Stromal cell of bone marrow (primary cell): Measurements from ENCODE around the gene STAT3.
A peak's percentile ranks its signal among the peaks of the same experiment; 100 is the strongest.
"Not testable (repeated sequence)": the region's sequence is repeated elsewhere in the genome, so short reads cannot be mapped to it uniquely, and the experiment has no call there.

Experiments
- DNase-seq: peaks from one replicate; pipeline ENCODE4 v3.0.0-alpha.2; 2012; ENCODE audit warnings: low read depth

Gene STAT3

DNA sequence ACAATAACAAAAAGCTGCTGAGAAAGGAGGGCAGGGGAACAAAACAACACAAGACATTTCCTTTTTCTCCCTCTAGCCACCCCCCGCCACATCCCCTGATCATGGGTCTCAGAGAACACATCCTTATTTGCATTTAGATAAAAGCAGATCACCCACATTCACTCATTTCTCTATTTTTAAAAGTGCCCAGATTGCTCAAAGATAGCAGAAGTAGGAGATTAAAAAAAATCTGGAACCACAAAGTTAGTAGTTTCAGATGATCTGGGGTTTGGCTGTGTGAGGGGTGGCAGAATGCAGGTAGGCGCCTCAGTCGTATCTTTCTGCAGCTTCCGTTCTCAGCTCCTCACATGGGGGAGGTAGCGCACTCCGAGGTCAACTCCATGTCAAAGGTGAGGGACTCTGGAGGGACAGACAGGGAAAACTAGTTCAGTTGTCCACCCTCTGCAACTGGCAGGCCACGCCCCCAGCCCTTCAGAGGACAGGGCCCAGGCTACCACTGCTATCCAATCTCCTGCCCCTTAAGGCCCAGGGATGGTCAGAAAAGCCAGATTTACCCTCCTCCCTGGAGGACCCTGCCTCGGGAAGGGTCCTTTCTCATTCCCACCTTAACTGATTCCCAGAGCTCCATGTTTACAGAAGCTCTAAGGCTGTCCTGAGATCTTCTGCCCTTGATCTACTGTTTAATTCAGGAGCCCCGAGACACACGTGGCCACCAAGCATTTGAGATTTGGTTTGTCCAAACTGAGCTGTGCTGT is 72.7 kb downstream of the STAT3 start:
- DNase-seq, result no peak

DNA sequence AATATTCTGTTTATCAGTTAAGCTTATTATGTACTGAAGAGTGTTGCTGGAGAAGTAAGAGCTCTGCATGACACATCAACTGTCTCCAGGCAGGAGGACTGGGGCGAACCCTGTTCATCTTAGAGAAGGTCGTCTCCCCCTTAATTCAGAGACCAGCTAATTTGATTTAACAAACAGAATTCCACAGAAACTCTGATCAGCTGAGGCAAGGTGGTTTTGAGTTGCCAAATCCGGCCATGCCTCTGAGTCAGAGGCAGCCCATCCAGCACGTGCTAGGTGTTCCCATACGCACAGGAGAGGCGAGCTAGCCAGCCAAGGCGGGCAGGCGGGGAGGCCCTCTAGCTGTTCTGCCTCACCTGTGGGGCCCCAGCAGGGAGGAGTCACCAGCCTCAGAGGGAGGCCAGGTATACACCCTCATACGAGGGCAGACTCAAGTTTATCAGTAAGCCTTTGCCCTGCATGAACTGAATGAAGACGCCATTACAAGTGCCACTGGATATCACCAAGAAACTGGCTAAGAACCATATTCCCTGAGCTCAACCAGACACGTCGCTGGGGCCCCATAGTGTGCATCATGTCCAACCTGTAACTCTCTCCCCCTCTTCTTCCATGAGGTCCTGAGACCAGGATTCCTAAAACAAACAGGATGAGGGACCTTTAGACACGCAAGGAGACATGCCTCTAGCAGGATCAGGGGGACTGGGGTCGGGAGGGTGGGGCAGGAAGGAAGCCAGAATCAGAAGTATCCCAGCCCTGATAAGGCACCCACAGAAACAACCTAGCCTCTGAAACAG is 74.3 kb downstream of the STAT3 start:
- no peak for DNase-seq

DNA sequence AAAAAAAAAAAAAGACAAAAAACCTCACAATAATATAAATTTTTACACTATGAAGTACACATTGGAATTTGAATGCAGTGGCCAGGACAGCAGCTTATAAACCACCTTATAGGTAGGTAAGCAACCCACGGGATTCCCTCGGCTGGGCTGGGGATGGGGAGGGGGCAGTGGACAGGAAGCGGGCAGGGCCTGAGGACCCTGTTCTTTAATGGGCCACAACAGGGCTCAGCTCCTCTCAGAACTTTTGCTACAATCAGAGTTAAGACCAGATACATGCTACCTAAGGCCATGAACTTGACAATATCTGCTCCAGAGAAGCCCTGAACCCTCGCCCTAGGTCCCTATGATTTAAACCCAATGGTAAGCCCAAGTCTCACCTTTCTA is 74.9 kb downstream of the STAT3 start:
- DNase-seq, result no peak

DNA sequence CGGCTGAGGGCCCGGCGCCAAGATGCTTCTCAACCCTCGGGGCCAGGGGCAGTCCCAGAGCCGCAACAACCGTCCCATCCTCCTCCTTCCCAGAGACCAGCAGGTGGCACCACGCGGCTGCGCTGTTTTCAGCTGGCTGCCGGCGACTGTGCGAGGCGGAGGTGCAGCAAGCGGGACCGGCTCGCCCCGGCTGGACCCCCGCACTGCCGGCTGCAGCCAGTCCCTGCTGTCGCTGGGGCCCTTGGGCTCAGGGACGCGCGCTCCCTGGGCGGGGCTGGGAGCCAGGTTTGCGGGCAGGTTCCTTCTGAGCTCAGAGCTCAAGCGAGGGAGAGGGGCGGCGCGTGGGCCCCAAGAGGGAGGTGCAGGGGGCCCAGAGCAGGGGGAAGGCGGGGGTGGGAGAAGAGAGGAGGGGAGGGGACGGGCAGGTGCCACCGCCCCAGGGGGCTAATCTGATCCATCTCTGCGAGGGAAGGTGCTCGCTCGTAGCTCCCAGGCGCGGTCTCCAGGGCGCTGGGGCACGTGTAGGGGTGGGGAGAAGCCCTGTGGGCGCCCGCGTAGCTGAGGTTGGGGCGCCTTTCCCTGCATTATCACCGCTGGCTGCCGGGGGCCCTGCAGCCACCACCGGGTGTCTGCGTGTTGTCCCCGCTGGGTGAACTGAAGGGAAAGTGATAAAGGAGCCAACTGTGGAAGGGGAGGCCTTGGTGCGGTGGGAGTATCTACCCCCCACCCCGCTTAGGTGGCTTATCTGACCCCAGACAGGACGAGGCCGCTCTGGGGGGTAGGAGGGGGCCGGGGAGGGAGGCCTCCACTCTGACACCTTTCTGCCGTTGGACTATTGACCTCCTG is 75.7 kb downstream of the STAT3 start:
- DNase-seq, result no peak

DNA sequence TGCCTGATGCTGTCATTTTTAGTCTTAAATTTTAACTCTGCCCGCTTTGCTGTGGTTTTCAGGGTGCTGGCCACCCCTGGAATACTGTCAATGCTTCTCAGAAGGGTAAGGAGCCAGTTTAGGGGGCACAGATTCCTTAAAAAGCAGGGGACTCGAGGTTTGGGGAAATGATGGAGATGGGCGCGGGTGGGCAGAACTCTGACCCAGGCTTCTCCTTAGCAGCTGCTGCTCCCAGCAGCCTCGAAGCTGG is 76.3 kb downstream of the STAT3 start:
- no peak for DNase-seq

DNA sequence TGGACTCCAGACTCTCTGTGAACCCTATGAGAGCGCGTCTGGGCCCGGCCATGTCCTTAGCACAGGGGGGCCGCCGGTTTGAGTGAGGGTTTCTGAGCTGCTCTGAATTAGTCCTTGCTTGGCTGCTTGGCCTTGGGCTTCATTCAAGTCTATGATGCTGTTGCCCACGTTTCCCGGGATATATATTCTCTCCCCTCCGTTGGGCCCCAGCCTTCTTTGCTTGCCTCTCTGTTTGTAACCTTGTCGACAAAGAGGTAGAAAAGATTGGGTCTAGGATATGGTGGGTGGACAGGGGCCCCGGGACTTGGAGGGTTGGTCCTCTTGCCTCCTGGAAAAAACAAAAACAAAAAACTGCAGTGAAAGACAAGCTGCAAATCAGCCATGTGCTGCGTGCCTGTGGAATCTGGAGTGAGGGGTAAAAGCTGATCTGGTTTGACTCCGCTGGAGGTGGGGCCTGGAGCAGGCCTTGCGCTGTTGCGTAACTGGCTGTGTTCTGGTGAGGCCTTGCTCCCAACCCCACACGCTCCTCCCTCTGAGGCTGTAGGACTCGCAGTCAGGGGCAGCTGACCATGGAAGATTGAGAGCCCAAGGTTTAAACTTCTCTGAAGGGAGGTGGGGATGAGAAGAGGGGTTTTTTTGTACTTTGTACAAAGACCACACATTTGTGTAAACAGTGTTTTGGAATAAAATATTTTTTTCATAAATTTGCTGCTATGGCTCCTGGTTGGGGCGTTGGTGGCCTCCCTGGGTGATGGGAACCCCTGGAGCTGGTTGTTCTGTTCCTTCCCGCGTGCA is 76.8 kb downstream of the STAT3 start:
- DNase-seq, result peak; percentile 86

DNA sequence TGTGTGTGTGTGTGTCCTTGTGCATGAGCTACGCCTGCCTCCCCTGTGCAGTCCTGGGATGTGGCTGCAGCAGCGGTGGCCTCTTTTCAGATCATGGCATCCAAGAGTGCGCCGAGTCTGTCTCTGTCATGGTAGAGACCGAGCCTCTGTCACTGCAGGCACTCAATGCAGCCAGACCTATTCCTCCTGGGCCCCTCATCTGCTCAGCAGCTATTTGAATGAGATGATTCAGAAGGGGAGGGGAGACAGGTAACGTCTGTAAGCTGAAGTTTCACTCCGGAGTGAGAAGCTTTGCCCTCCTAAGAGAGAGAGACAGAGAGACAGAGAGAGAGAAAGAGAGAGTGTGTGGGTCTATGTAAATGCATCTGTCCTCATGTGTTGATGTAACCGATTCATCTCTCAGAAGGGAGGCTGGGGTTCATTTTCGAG is 77.4 kb downstream of the STAT3 start:
- DNase-seq, result no peak

GRCh38 chr17:42309986-42310786 is 78.1 kb downstream of the STAT3 start:
- DNase-seq, result no peak

DNA sequence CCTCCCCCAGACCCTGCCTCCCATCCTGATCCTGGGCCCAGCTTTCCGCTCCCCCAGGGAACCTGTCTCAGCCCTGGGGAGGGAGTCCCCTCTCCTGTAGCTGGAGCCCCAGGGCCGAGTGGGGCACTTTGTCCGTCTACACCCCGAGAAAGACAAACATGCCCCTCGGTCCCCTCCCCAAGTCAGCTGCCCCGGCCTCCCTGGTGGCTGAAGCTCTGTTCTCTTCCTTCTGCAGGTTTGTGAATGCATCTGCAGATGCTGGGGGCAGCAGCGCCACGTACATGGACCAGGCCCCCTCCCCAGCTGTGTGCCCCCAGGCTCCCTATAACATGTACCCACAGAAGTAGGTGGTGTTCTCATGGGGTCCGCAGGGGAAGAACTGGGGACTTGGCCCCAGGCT is 79.1 kb downstream of the STAT3 start:
- DNase-seq, result no peak

- no peak for DNase-seq
These were observed 79.8 kb downstream of the STAT3 start for GRCh38 chr17:42308446-42308845.

GRCh38 chr17:42307362-42307927 is 80.8 kb downstream of the STAT3 start:
- DNase-seq, result no peak

GRCh38 chr17:42306385-42306667 is 81.9 kb downstream of the STAT3 start:
- no peak for DNase-seq

- DNase-seq, result no peak
These were observed 82.5 kb downstream of the STAT3 start for GRCh38 chr17:42305543-42306384.

- DNase-seq, result not testable (repeated sequence)
These were observed 83.3 kb downstream of the STAT3 start for GRCh38 chr17:42305031-42305330.

DNA sequence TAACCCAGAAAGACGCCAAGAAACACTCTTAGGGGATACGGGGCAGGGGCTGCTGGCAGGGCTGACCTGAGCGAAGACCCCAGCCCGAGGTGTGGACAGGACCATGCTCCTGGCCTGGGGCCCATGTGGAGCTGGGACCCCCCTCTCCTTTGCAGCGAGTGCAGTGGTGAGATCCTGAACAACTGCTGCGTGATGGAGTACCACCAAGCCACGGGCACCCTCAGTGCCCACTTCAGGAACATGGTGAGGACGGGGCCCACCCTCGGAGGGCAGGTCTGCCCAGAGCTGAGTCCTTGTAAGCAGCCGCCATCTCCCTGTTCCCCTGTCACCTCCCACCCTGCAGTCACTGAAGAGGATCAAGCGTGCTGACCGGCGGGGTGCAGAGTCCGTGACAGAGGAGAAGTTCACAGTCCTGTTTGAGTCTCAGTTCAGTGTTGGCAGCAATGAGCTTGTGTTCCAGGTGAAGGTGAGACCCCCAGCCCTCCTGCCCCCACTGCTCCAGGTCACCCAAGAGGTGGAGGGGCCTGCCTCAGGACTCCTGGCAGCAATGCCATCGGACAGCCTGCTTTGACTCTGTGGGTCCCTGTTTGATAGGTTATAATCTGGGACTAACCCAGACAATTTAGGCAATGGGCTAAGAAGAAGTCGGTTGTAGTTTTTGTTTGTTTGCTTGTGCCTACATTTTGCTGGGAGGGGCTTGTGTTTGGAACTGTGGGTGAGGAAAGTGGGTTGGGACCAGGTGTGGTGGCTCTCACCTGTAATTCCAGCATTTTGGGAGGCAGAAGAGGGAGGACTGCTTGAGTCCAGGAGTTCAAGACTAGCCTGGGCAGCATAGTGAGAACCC is 83.8 kb downstream of the STAT3 start:
- no peak for DNase-seq

DNA sequence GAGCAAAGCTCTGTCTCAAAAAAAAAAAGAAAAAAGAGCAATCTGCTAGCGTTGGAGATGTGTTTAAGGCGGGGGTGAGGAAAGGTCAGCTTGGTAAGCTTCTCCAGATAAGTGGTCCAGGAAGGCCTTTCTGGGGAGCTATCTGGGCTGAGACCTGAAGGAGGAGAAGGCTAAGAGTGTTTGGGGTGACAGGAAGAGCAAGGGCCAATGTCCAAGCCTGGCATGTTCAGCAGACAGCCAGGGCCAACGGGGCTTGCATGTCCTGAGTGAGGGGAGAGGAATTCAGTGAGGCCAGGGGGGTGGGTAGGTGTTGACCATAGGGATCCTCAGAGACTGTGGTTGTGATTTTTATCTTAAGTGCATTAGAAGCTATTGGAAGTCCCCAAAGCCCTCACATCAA is 84.5 kb downstream of the STAT3 start:
- no peak for DNase-seq

GRCh38 chr17:42301022-42301421 is 87.2 kb downstream of the STAT3 start:
- DNase-seq, result no peak

GRCh38 chr17:42299913-42300312 is 88.3 kb downstream of the STAT3 start:
- not testable (repeated sequence) for DNase-seq

GRCh38 chr17:42299361-42299760 is 88.9 kb downstream of the STAT3 start:
- DNase-seq, result not testable (repeated sequence)
